K562 (cell line): Measurements from ENCODE around the gene ZC3H18. TPM values are rescaled to one million over a fixed set of nuclear protein-coding genes. Genes with fewer than 3 reads are reported as not detected.

Experiments used
- ATAC-seq: fragments of 200-7000 bp; cut with Tn5 transposase; 3 replicates; pipeline ENCODE4 v1.9.1; 2020; ENCODE audit warnings: moderate library complexity
- BruUV-seq: library from RNA; stranded (reverse); fragments of 400-500 nt; replicated peaks from 2 replicates; lab custom pipeline; 2021; lab: Mats Ljungman, UMichigan
- CTCF ChIA-PET: fragments of 300-600 bp; formaldehyde crosslinking; extraction: SDS; loops from one replicate; lab custom pipeline; 2021; ENCODE audit warnings: low intra/inter-chr PET ratio; lab: Yijun Ruan, JAX
- POLR2A ChIA-PET: fragments of 300-600, 350-650 bp; sonication (Branson Sonifier 250); formaldehyde crosslinking; extraction: SDS; loops from one replicate; lab custom pipeline; 2021; ENCODE audit warnings: antibody characterized with exemption, inconsistent platforms; lab: Yijun Ruan, JAX
- DNase-seq, 4 experiments: peaks; one replicate each; pipeline versions ENCODE4 v3.0.0 to v3.0.0-alpha.2; 2011 to 2018; ENCODE audit warnings: low spot score in 3 of 4, mixed read lengths in 3 of 4; ENCODE audit errors: extremely low read depth in 1 of 4
- FAIRE-seq: peaks from 2 replicates; lab custom pipeline; 2011; peaks lifted over from hg19 to GRCh38; lab: Jason Lieb, UNC
- H2AFZ ChIP-seq: 2 replicates; pipeline ENCODE4 v1.6.0; 2011; ENCODE audit warnings: low read depth, low read length, control low read depth, inconsistent platforms
- H3K27ac ChIP-seq: fragments of 200-600 bp; 3 replicates; pipeline ENCODE4 v1.8.0; 2011; ENCODE audit warnings: low read depth, mild to moderate bottlenecking, control low read depth, inconsistent platforms, low read length, moderate library complexity, mixed read lengths; ENCODE audit errors: extremely low read depth
- H3K27me3 ChIP-seq, 2 experiments: fragments of 300-600 bp in 1 of 2; 2 replicates in 1 of 2; 3 replicates in 1 of 2; pipeline versions ENCODE4 v1.6.0 to v1.8.0; 2011; ENCODE audit warnings: inconsistent platforms in 2 of 2, low read length in 2 of 2, mild to moderate bottlenecking in 1 of 2, mixed read lengths in 1 of 2, moderate library complexity in 1 of 2; ENCODE audit not compliant: control insufficient read depth in 2 of 2, insufficient read depth in 2 of 2
- H3K36me3 ChIP-seq: fragments of 300-600 bp; 3 replicates; pipeline ENCODE4 v1.8.0; 2011; ENCODE audit warnings: mild to moderate bottlenecking, low read length, inconsistent platforms; ENCODE audit not compliant: control insufficient read depth, insufficient read depth
- H3K4me1 ChIP-seq, 2 experiments: fragments of 200-600 bp in 1 of 2; replicated peaks in 1 of 2; 2 replicates in 1 of 2; 3 replicates in 1 of 2; pipeline versions ENCODE4 v1.5.1 to v1.8.0; 2011; ENCODE audit warnings: inconsistent platforms in 2 of 2, low read length in 2 of 2, mild to moderate bottlenecking in 1 of 2, mixed read lengths in 1 of 2, moderate library complexity in 1 of 2; ENCODE audit not compliant: control insufficient read depth in 2 of 2, insufficient read depth in 2 of 2
- H3K4me2 ChIP-seq: 2 replicates; pipeline ENCODE4 v1.6.1; 2011; ENCODE audit warnings: low read length, control low read depth, inconsistent platforms, mixed read lengths; ENCODE audit not compliant: insufficient read depth
- H3K4me3 ChIP-seq: fragments of 200-600 bp; sonication (generic), shearing (Covaris generic); 2 replicates; pipeline ENCODE4 v1.5.1; 2016; ENCODE audit warnings: control low read depth, inconsistent platforms
- H3K79me2 ChIP-seq: fragments of 200-600 bp; 3 replicates; pipeline ENCODE4 v1.8.0; 2011; ENCODE audit warnings: low read length, inconsistent platforms; ENCODE audit not compliant: control insufficient read depth, insufficient read depth
- H3K9ac ChIP-seq, 2 experiments: 2 replicates each; pipeline versions ENCODE4 v1.6.0 to v1.6.1; 2011; ENCODE audit warnings: low read depth in 2 of 2, low read length in 2 of 2, control low read depth in 1 of 2, inconsistent platforms in 1 of 2, mild to moderate bottlenecking in 1 of 2, mixed read lengths in 1 of 2; ENCODE audit not compliant: insufficient read depth in 1 of 2
- H3K9me1 ChIP-seq: one replicate; pipeline ENCODE4 v1.6.0; 2011; ENCODE audit warnings: inconsistent platforms, mild to moderate bottlenecking, low read length, moderate library complexity; ENCODE audit not compliant: control insufficient read depth, insufficient read depth
- H3K9me3 ChIP-seq: replicated peaks from 2 replicates; pipeline ENCODE4 v1.5.1; 2011; ENCODE audit warnings: low read depth, low read length, inconsistent platforms; ENCODE audit not compliant: control insufficient read depth, insufficient read depth
- H4K20me1 ChIP-seq: replicated peaks from 2 replicates; pipeline ENCODE4 v1.6.1; 2011; ENCODE audit warnings: low read length, inconsistent platforms, mixed read lengths; ENCODE audit not compliant: control insufficient read depth, insufficient read depth
- CGGBP1 ChIP-seq: fragments of 250-450 bp; sonication (Bioruptor Pico); IDR thresholded peaks from 2 replicates; pipeline ENCODE4 v1.9.0; 2021; ENCODE audit warnings: mild to moderate bottlenecking
- ELF1 ChIP-seq: fragments of 200-800 bp; sonication (Bioruptor generic); IDR thresholded peaks from 2 replicates; pipeline ENCODE4 v1.6.1; 2016; ENCODE audit warnings: missing genetic modification characterization, missing compliant biosample characterization
- HCFC1 ChIP-seq: IDR thresholded peaks from 2 replicates; pipeline ENCODE4 v1.6.1; 2012; ENCODE audit warnings: low read depth, low read length, improper control_type of control experiment
- ZFP30 ChIP-seq: fragments of 250-450 bp; sonication (Bioruptor Pico); IDR thresholded peaks from 2 replicates; pipeline ENCODE4 v1.8.0; 2022; ENCODE audit warnings: moderate library complexity, mild to moderate bottlenecking, inconsistent platforms, borderline replicate concordance
- ZNF384 ChIP-seq: IDR thresholded peaks from 2 replicates; pipeline ENCODE4 v1.6.1; 2012; ENCODE audit warnings: low read depth, low read length, improper control_type of control experiment
- ZNF740 ChIP-seq, 3 experiments: fragments of 200-800 bp in 1 of 3; sonication (Bioruptor generic) in 1 of 3; sonication (generic) in 1 of 3; formaldehyde crosslinking in 1 of 3; IDR thresholded peaks; 2 replicates each; pipeline versions ENCODE4 v1.6.1 to v1.8.0; 2016 to 2022; ENCODE audit warnings: mild to moderate bottlenecking in 2 of 3, missing compliant biosample characterization in 2 of 3, missing genetic modification characterization in 2 of 3, missing genetic modification reagents in 1 of 3
- WGBS: fragments of 100-300 bp; shearing (Covaris generic); methylation state at CpG from one replicate; pipeline ENCODE4 v1.1.6; 2016; ENCODE audit warnings: low coverage, mixed read lengths; ENCODE audit not compliant: insufficient coverage; ENCODE audit errors: missing lambda C conversion rate; 5-methylcytosine and 5-hydroxymethylcytosine counted together
- in situ Hi-C: fragments of 300-500 bp; cut with MboI; formaldehyde crosslinking; loops from 4 replicates; pipeline ENCODE4 v1.15.0; 2018; ENCODE audit warnings: inconsistent platforms, mixed read lengths
- intact Hi-C: fragments of 100-400 bp; cut with micrococcal nuclease; formaldehyde crosslinking; loops from 2 replicates; pipeline ENCODE4 v1.14.2; 2022
- polyA plus RNA-seq, 8 experiments: library from polyadenylated mRNA; depleted of rRNA in 4 of 8; stranded (reverse) in 5 of 8; unstranded in 3 of 8; fragments of >200 nt; fragmentation: Nextera tagmentation in 2 of 8; fragmentation: Illumina TruSeq in 1 of 8; extraction: Ambion mirVana in 2 of 8; extraction: Trizol in 1 of 8; gene quantifications; 2 replicates each; pipeline versions ENCODE4 v1.2.1 to v1.2.3, GENCODE V29; 2011 to 2014; ENCODE audit warnings: inconsistent platforms in 1 of 8, missing spikeins in 1 of 8
- total RNA-seq, 7 experiments: library from RNA; depleted of rRNA in 6 of 7; stranded (reverse); fragments of >200 nt in 6 of 7; fragmentation: Illumina TruSeq in 2 of 7; extraction: Trizol in 2 of 7; gene quantifications; 2 replicates each; pipeline versions ENCODE4 v1.2.1 to v1.2.3, GENCODE V29; 2011 to 2021; ENCODE audit warnings: low replicate concordance in 1 of 7

The ZC3H18 gene
- total and polyA plus RNA-seq, 9 of the 15 experiments (the other 6 are each of a cell fraction or from before 2014, with no cell fraction given): 1.7 to 88.7 (median 26.9) TPM

GRCh38 chr16:88629835-88630234 is 59.6 kb downstream of the ZC3H18 start:
- peaks cover 82% of the 10 kb centered on the region for H3K36me3 ChIP-seq

GRCh38 chr16:88630433-88630832 is 60.2 kb downstream of the ZC3H18 start:
- TF ChIP-seq ZNF384: no peak
- peak; percentile 80; the same call in 1 of the 2 replicates for TF ChIP-seq ZNF740 (CRISPR knock-in tag; IDR thresholded peaks at IDR 0.05)
- peak in 1 of 2 experiments; percentile 57; a peak in 1 of 4 replicates for TF ChIP-seq ZNF740 (tag; IDR thresholded peaks at IDR 0.05)
- 91% methylated on average over 7 of the region's 12 CpGs for WGBS
- ChIA-PET CTCF (no interaction called here), POLR2A (interaction anchor here (0.6 kb wide), 2 partner anchors 8 to 14 kb away, joined by 3 read pairs; no protein-coding TSS in a partner anchor)
- peaks cover 11% of the 10 kb centered on the region; the same call in 1 of the 2 replicates for H4K20me1 ChIP-seq
- H3K4me3 ChIP-seq: no peak overlapping the region
- H3K4me2 ChIP-seq: no peak overlapping the region
- H3K36me3 ChIP-seq: peaks cover 76% of the 10 kb centered on the region
- peak overlapping the region in 1 of 2 experiments; percentile 73; a peak in 1 of 4 replicates for H3K9ac ChIP-seq
- peaks cover 25 to 59% of the 10 kb centered on the region in 2 experiments for H3K4me1 ChIP-seq
- H3K9me1 ChIP-seq: no peaks in the 10 kb centered on the region
- in situ Hi-C loops: no loop called here
- ATAC-seq (no peak), FAIRE-seq (no peak), DNase-seq (no peak)
- H3K27me3 ChIP-seq: no peaks in the 10 kb centered on the region
- no peaks in the 10 kb centered on the region for H3K79me2 ChIP-seq
- BruUV-seq: no TSS peak
- no peak overlapping the region for H3K27ac ChIP-seq
- no peaks in the 10 kb centered on the region for H3K9me3 ChIP-seq
- intact Hi-C loops: no loop called here
- no peak overlapping the region for H2AFZ ChIP-seq

More at GRCh38 chr16:88629835-88630234, 59.6 kb downstream of the ZC3H18 start:
- Histone ChIP-seq H3K27me3 (no peaks in the 10 kb centered on the region), H3K4me1 (peaks cover 19 to 59% of the 10 kb centered on the region in 2 experiments), H3K9ac (peak overlapping the region in 1 of 2 experiments; percentile 73; a peak in 2 of 4 replicates), H3K9me1 (no peaks in the 10 kb centered on the region), H2AFZ (no peak overlapping the region)
- POLR2A ChIA-PET: interaction anchor here (0.6 to 2.3 kb wide), 2 partner anchors 9 to 14 kb away, joined by 3 to 12 read pairs; partner anchors contain the start of gene IL17C
- in situ Hi-C loops: no loop called here
- TF ChIP-seq HCFC1 (no peak), ZFP30 (CRISPR knock-in tag) (no peak), CGGBP1 (CRISPR knock-in tag) (no peak), ELF1 (no peak)
- TF ChIP-seq, all 486 proteins: peak for 0
- CTCF ChIA-PET: no interaction called here
- Histone ChIP-seq H3K79me2 (no peaks in the 10 kb centered on the region), H3K9me3 (no peaks in the 10 kb centered on the region), H3K4me3 (no peak overlapping the region), H3K27ac (no peak overlapping the region), H3K4me2 (no peak overlapping the region), H4K20me1 (peaks cover 6% of the 10 kb centered on the region; the same call in 1 of the 2 replicates)
- FAIRE-seq (no peak), ATAC-seq (no peak), DNase-seq (no peak)
- intact Hi-C loops: loop anchor here (5.0 kb wide), 1 partner anchor 57 kb away; the partner anchor contains the start of gene SNAI3
- WGBS: 82% methylated on average over 9 of the region's 9 CpGs
- BruUV-seq: no TSS peak
